GM18502 (cell line): ENCODE results near the gene UMODL1.
A peak's percentile ranks its signal among the peaks of the same experiment; 100 is the strongest.

Source experiments
- ATAC-seq: cut with Tn5 transposase; IDR thresholded peaks from one replicate; pipeline ENCODE4 v1.9.1; 2021; ENCODE audit warnings: mild to moderate bottlenecking; ENCODE audit not compliant: unreplicated experiment, poor library complexity

Gene UMODL1

GRCh38 chr21:42092771-42093170 is 21.7 kb downstream of the UMODL1 start:
- no peak for ATAC-seq

- no peak for ATAC-seq
These were observed 22.1 kb downstream of the UMODL1 start for GRCh38 chr21:42093186-42093585.

GRCh38 chr21:42093991-42094421 is 22.9 kb downstream of the UMODL1 start:
- no peak for ATAC-seq

GRCh38 chr21:42094811-42095210 is 23.7 kb downstream of the UMODL1 start:
- no peak for ATAC-seq

- no peak for ATAC-seq
These were observed 24.5 kb downstream of the UMODL1 start for GRCh38 chr21:42095581-42095980.

- no peak for ATAC-seq
These were observed 25.4 kb downstream of the UMODL1 start for GRCh38 chr21:42096566-42096965.

GRCh38 chr21:42097274-42097673 is 26.2 kb downstream of the UMODL1 start:
- no peak for ATAC-seq

- no peak for ATAC-seq
These were observed 26.8 kb downstream of the UMODL1 start for GRCh38 chr21:42097860-42098454.

- no peak for ATAC-seq
These were observed 27.9 kb downstream of the UMODL1 start for GRCh38 chr21:42098957-42099505.

- no peak for ATAC-seq
These were observed 30.1 kb downstream of the UMODL1 start for GRCh38 chr21:42101246-42101645.

- no peak for ATAC-seq
These were observed 31.0 kb downstream of the UMODL1 start for GRCh38 chr21:42102076-42102475.

GRCh38 chr21:42102526-42102925 is 31.4 kb downstream of the UMODL1 start:
- no peak for ATAC-seq

- no peak for ATAC-seq
These were observed 31.9 kb downstream of the UMODL1 start for GRCh38 chr21:42102991-42103390.

- no peak for ATAC-seq
These were observed 32.7 kb downstream of the UMODL1 start for GRCh38 chr21:42103843-42104242.

- ATAC-seq: no peak
These were observed 34.6 kb downstream of the UMODL1 start for GRCh38 chr21:42105476-42106315.

GRCh38 chr21:42106425-42106824 is 35.3 kb downstream of the UMODL1 start:
- ATAC-seq: no peak

GRCh38 chr21:42107177-42107880 is 36.2 kb downstream of the UMODL1 start:
- no peak for ATAC-seq

GRCh38 chr21:42107881-42108553 is 36.9 kb downstream of the UMODL1 start:
- peak; percentile 74 for ATAC-seq

GRCh38 chr21:42108554-42109340 is 37.6 kb downstream of the UMODL1 start:
- no peak for ATAC-seq

- no peak for ATAC-seq
These were observed 38.4 kb downstream of the UMODL1 start for GRCh38 chr21:42109473-42109872.
